ENCODE measurements around the gene OSBPL6.

GRCh38 chr2:178331474-178332432, 137.4 kb downstream of the OSBPL6 start:
- TF ChIP-seq POLR2A (IDR thresholded peaks at IDR 0.05): no peak
- TF ChIP-seq, protein P1, sequence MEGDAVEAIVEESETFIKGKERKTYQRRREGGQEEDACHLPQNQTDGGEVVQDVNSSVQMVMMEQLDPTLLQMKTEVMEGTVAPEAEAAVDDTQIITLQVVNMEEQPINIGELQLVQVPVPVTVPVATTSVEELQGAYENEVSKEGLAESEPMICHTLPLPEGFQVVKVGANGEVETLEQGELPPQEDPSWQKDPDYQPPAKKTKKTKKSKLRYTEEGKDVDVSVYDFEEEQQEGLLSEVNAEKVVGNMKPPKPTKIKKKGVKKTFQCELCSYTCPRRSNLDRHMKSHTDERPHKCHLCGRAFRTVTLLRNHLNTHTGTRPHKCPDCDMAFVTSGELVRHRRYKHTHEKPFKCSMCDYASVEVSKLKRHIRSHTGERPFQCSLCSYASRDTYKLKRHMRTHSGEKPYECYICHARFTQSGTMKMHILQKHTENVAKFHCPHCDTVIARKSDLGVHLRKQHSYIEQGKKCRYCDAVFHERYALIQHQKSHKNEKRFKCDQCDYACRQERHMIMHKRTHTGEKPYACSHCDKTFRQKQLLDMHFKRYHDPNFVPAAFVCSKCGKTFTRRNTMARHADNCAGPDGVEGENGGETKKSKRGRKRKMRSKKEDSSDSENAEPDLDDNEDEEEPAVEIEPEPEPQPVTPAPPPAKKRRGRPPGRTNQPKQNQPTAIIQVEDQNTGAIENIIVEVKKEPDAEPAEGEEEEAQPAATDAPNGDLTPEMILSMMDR (IDR thresholded peaks at IDR 0.05): no peak
- no peak for TF ChIP-seq EP300 (IDR thresholded peaks at IDR 0.05)

Measured in gastroesophageal sphincter (tissue), 3 donors.